Measurements from ENCODE around the gene TCF3. TPM values are rescaled to one million over a fixed set of nuclear protein-coding genes. Genes with fewer than 3 reads are reported as not detected.

TCF3 gene
- total and polyA plus RNA-seq, 7 donors = 20.1 to 33.8 (median 24.6) TPM

- no peak overlapping the region for H3K27ac ChIP-seq
- ATAC-seq (no peak), DNase-seq (no peak)
- no peak for TF ChIP-seq CTCF (IDR thresholded peaks at IDR 0.05)
- no peaks in the 10 kb centered on the region for H3K9me3 ChIP-seq
- H3K36me3 ChIP-seq (ENCODE audit: insufficient read depth in 1 of 2, low read depth in 1 of 2) = peaks cover 2 to 65% of the 10 kb centered on the region in 2 donors
- H3K4me1 ChIP-seq = no peaks in the 10 kb centered on the region
- intact Hi-C loops (cut with DNase I) = loop anchor here in 1 of 2 donors (5.0 kb wide), 1 partner anchor 33 kb away; no protein-coding TSS in a partner anchor
- 90 to 93% (median 92%) methylated on average over 28 to 32 of the region's 32 CpGs for WGBS, 3 donors
- no peaks in the 10 kb centered on the region for H3K27me3 ChIP-seq (ENCODE audit: insufficient read depth in 3 of 3, low read length in 2 of 3)
- no peak overlapping the region for H3K4me3 ChIP-seq
These were observed 38.4 kb downstream of the TCF3 start for GRCh38 chr19:1613808-1614570.

GRCh38 chr19:1613146-1613545, 39.3 kb downstream of the TCF3 start:
- peaks cover 2 to 61% of the 10 kb centered on the region in 2 donors for H3K36me3 ChIP-seq (ENCODE audit: insufficient read depth in 1 of 2, low read depth in 1 of 2)
- 82 to 84% (median 83%) methylated on average over 9 of the region's 9 CpGs for WGBS, 3 donors
- intact Hi-C loops (cut with DNase I) = loop anchor here in 1 of 2 donors (5.0 kb wide), 1 partner anchor 34 kb away; no protein-coding TSS in a partner anchor
- no peak overlapping the region for H3K27ac ChIP-seq
- H3K27me3 ChIP-seq (ENCODE audit: insufficient read depth in 3 of 3, low read length in 2 of 3) = no peaks in the 10 kb centered on the region
- TF ChIP-seq CTCF (IDR thresholded peaks at IDR 0.05) = no peak
- no peak overlapping the region for H3K4me3 ChIP-seq
- H3K9me3 ChIP-seq = no peaks in the 10 kb centered on the region
- no peaks in the 10 kb centered on the region for H3K4me1 ChIP-seq
- ATAC-seq (no peak), DNase-seq (no peak)

DNA sequence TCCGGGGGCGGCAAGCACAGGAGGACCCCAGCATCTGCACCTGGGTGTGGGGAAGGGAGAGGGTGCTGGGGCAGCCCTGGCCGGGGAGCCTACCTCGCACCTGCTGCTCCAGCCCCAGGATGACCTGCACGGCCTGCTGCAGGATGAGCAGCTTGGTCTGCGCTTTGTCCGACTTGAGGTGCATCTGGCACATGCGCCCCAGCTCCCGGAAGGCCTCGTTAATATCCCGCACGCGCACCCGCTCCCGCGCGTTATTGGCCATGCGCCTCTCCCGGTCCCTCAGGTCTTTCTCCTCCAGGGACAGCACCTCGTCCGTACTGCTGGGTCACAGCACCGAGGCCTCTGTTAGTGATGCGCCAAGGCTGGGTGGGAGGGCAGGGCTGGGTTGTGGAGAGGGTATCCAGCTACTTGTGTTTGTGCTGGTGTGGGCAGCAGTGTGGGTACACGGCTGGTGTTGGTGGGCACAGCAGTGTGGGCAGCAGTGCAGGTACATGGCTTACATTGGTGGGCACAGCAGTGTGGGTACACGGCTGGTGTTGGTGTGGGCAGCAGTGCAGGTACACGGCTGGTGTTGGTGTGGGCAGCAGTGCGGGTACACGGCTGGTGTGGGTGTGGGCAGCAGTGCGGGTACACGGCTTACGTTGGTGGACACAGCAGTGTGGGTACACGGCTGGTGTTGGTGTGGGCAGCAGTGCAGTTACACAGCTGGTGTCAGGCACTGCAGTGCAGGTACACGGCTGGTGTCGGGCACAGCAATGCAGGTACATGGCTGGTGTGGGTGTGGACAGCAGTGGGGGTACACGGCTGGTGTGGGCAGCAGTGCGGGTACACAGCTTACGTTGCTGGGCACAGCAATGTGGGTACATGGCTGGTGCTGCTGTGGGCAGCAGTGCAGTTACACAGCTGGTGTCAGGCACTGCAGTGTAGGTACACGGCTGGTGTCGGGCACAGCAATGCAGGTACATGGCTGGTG, 40.0 kb downstream of the TCF3 start:
- Histone ChIP-seq H3K27ac (no peak overlapping the region), H3K27me3 (ENCODE audit: insufficient read depth in 3 of 3, low read length in 2 of 3) (no peaks in the 10 kb centered on the region), H3K4me3 (no peak overlapping the region), H3K9me3 (no peaks in the 10 kb centered on the region), H3K4me1 (no peaks in the 10 kb centered on the region), H3K36me3 (ENCODE audit: insufficient read depth in 1 of 2, low read depth in 1 of 2) (peaks cover 2 to 58% of the 10 kb centered on the region in 2 donors)
- ATAC-seq (no peak), DNase-seq (no peak)
- no peak for TF ChIP-seq CTCF (IDR thresholded peaks at IDR 0.05)
- 90 to 92% (median 92%) methylated on average over 33 to 39 of the region's 39 CpGs for WGBS, 3 donors
- intact Hi-C loops (cut with DNase I) = loop anchor here in 1 of 2 donors (5.0 kb wide), 1 partner anchor 35 kb away; no protein-coding TSS in a partner anchor

DNA sequence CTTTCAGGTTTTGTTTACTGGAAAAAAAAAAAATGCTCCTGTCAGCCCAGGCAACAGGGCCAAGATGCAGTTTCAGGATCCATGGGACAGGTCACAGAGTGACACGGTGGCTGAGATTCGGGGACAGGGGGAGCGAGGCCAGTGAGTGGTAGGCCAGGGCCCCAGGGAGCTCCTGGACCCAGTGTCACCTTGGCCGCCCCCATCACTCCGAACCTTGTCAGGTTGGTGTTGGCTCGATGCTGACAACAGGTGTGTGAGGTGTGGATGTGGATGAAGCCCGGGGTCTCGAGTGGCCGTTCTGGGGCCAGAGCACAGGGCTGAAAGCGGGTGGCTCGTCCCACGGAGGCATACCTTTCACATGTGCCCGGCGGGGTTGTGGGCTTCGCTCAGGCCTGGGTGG, 41.1 kb downstream of the TCF3 start:
- 81 to 93% (median 89%) methylated on average over 15 of the region's 15 CpGs for WGBS, 3 donors
- Histone ChIP-seq H3K9me3 (no peaks in the 10 kb centered on the region), H3K27me3 (ENCODE audit: insufficient read depth in 3 of 3, low read length in 2 of 3) (no peaks in the 10 kb centered on the region), H3K36me3 (ENCODE audit: insufficient read depth in 1 of 2, low read depth in 1 of 2) (peaks cover 2 to 53% of the 10 kb centered on the region in 2 donors), H3K4me1 (peaks cover 2% of the 10 kb centered on the region), H3K4me3 (no peak overlapping the region), H3K27ac (no peak overlapping the region)
- intact Hi-C loops (cut with DNase I) = loop anchor here in 1 of 2 donors (5.0 kb wide), 1 partner anchor 36 kb away; no protein-coding TSS in a partner anchor
- DNase-seq (no peak), ATAC-seq (no peak)
- TF ChIP-seq CTCF (IDR thresholded peaks at IDR 0.05) = no peak

Data from psoas muscle (tissue), 8 donors.